Ovary (tissue), 3 donors: ENCODE measurements around the gene ENAH.

ENCODE experiments used
- EP300 ChIP-seq: sonication (generic); formaldehyde crosslinking; IDR thresholded peaks from one replicate; pipeline ENCODE4 v1.6.1; 2017; ENCODE audit warnings: antibody characterized with exemption
- TF ChIP-seq, protein P1 (sequence below), 3 donors: fragments of 450-650 bp in 2 of 3; fragments of 200-600 bp in 1 of 3; IDR thresholded peaks; one replicate each; pipeline versions ENCODE4 v1.5.1 to v1.8.0; 2016 to 2022; ENCODE audit warnings: antibody characterized with exemption in 3 of 3, mild to moderate bottlenecking in 1 of 3
- donor health status: DM: no; HTN: no; CAD: no.

DNA sequence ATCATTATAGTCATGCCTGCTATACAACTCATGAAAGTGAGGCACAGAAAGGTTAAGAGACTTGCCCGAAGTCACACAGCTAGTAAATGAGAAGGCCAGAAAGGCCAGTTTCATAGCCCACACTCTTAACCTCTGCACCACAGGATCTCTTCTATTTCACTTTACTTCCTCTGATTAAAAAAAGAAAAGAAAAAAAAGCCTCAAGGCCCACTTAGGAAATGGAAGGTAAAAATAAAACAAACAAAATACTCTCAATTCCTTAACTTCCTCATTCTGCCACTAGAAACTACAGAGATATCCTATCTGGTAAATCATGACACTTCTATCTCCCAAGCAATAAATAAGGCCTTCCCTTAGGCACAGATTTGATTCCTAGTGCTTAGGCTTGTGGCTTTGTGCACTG is 7.6 kb upstream of the ENAH start:
- TF ChIP-seq, protein P1, sequence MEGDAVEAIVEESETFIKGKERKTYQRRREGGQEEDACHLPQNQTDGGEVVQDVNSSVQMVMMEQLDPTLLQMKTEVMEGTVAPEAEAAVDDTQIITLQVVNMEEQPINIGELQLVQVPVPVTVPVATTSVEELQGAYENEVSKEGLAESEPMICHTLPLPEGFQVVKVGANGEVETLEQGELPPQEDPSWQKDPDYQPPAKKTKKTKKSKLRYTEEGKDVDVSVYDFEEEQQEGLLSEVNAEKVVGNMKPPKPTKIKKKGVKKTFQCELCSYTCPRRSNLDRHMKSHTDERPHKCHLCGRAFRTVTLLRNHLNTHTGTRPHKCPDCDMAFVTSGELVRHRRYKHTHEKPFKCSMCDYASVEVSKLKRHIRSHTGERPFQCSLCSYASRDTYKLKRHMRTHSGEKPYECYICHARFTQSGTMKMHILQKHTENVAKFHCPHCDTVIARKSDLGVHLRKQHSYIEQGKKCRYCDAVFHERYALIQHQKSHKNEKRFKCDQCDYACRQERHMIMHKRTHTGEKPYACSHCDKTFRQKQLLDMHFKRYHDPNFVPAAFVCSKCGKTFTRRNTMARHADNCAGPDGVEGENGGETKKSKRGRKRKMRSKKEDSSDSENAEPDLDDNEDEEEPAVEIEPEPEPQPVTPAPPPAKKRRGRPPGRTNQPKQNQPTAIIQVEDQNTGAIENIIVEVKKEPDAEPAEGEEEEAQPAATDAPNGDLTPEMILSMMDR (IDR thresholded peaks at IDR 0.05), result no peak
- TF ChIP-seq EP300, result no peak
